ENCODE data around the gene CBLB.

The CBLB gene

GRCh38 chr3:105626739-105627138 lies 242.1 kb downstream of the CBLB start:
- no peak for TF ChIP-seq ZFX (IDR thresholded peaks at IDR 0.05)
- TF ChIP-seq CTCF (conservative IDR thresholded peaks at IDR 0.05), result no peak
- H3K27ac ChIP-seq, result no peak overlapping the region

GRCh38 chr3:105622169-105622568 lies 246.6 kb downstream of the CBLB start:
- TF ChIP-seq ZFX (IDR thresholded peaks at IDR 0.05), result no peak
- no peak for TF ChIP-seq CTCF (conservative IDR thresholded peaks at IDR 0.05)
- H3K27ac ChIP-seq, result no peak overlapping the region

GRCh38 chr3:105620236-105620635 lies 248.6 kb downstream of the CBLB start:
- no peak for TF ChIP-seq ZFX (IDR thresholded peaks at IDR 0.05)
- no peak for TF ChIP-seq CTCF (conservative IDR thresholded peaks at IDR 0.05)
- H3K27ac ChIP-seq, result no peak overlapping the region

- TF ChIP-seq CTCF (conservative IDR thresholded peaks at IDR 0.05), result no peak
- TF ChIP-seq ZFX (IDR thresholded peaks at IDR 0.05), result no peak
Measured at GRCh38 chr3:105619651-105620050, 249.2 kb downstream of the CBLB start.

GRCh38 chr3:105618556-105618955 lies 250.3 kb downstream of the CBLB start:
- no peak for TF ChIP-seq ZFX (IDR thresholded peaks at IDR 0.05)
- TF ChIP-seq CTCF (conservative IDR thresholded peaks at IDR 0.05), result no peak
- no peak overlapping the region for H3K27ac ChIP-seq

More at GRCh38 chr3:105619651-105620050, 249.2 kb downstream of the CBLB start:
- no peak overlapping the region for H3K27ac ChIP-seq

GRCh38 chr3:105616374-105617121 lies 252.3 kb downstream of the CBLB start:
- H3K27ac ChIP-seq, result no peak overlapping the region
- TF ChIP-seq CTCF (conservative IDR thresholded peaks at IDR 0.05), result no peak
- no peak for TF ChIP-seq ZFX (IDR thresholded peaks at IDR 0.05)

- H3K27ac ChIP-seq, result no peak overlapping the region
- TF ChIP-seq CTCF (conservative IDR thresholded peaks at IDR 0.05) (no peak), ZFX (IDR thresholded peaks at IDR 0.05) (no peak)
Measured at GRCh38 chr3:105615814-105616213, 253.0 kb downstream of the CBLB start.

Measured in C4-2B (cell line).